COLO829 (cell line): ENCODE results near the gene HEMK1.

Source experiments
- DNase-seq: peaks from one replicate; pipeline ENCODE4 v3.0.0; 2012; ENCODE audit warnings: low spot score

Gene HEMK1

DNA sequence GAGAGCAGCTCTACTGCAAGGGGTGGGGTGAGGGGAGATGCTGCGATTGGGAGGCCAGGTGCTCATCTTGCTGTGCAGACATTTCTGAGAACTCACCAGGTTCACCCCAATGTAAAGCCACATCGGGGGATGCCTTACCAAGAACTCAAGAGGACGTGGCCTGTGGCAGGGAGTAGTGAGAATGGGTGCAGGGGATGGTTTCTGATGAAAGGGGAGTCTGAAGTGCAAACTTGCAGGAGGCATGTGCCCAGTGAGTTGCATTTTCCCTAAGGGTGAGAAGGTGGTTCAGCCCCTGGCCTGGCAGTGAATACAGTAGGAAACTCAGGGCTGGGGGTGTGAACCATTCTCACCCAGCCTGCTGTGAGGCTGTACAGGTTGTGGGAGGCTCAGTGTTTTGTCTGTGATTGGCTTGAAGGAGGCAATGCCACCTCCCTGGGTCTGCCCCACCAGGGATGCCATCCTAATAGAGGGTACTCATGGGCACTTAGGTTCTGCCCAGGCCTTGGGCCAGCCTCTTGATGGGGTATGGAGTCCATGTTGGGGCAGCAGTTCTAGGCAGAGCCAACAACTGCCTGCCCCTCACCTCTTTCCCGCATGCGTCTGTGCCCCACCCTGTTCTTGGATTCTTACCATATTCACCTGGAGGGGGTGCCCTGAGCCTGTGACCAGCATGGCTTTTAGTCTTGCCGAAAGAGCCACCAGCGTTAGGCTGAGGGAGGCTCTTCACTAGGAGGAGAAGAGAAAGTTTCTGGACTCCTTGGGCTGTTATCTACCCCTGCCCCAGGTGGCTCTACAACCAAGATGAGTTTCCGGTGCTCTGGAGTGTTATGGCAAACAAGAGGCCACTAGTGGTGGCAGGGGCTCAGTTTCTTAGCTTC is 4.5 kb downstream of the HEMK1 start:
- no peak for DNase-seq

DNA sequence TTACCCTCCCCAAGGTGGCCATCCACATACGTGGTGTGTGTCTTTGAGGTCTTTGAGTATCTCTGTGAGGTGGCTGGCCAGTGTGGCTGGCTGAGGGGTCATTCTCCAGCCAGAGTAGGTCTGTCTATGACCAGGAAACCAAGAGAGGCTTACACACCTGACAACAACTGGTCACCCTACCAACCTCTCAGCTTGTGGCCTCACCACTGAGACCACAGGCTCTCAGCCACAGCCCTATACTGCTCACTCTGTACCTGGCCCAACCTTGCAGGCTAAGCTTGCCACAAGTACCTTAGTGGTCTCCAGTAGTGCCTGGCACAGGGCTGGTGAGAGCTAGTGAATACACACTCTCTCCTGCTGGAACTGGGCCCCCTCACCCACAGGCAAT is 5.1 kb downstream of the HEMK1 start:
- no peak for DNase-seq

DNA sequence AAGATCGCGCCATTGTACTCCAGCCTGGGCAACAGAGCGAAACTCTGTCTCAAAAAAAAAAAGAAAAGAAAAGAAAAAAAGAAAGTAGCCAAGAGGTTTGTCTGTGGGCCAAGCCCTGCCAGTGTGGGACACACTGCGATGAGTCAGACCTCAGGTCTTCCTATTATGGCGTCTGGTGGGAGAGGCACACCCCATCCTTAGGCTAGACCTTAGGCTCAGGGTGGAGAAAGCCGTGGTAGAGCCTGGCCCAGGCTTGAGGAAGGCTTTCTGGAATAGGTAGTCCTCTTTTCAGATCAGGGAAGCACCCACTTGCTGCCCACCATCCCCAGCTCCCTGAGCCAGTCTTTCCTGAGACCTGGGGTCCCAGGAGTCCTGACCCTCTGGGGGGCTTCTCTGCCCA is 6.0 kb downstream of the HEMK1 start:
- no peak for DNase-seq

DNA sequence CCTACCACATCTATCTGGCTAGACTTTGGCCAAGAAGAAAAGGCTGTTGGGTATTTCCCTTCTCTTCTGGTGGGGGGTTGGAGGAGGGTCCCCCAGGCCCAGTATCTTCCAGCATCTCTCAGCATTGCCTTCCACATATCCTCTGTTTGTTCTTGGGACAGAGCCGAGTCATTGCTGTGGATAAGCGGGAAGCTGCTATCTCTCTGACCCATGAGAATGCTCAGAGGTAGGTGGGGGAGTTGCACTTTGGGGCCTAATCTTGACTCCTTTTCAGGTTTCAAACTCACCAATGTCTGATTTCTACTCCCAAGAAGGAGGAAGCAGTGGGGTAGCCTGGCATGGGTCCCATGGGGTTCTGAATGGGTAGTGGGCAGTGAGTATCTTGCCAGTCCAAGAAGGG is 8.0 kb downstream of the HEMK1 start:
- no peak for DNase-seq

DNA sequence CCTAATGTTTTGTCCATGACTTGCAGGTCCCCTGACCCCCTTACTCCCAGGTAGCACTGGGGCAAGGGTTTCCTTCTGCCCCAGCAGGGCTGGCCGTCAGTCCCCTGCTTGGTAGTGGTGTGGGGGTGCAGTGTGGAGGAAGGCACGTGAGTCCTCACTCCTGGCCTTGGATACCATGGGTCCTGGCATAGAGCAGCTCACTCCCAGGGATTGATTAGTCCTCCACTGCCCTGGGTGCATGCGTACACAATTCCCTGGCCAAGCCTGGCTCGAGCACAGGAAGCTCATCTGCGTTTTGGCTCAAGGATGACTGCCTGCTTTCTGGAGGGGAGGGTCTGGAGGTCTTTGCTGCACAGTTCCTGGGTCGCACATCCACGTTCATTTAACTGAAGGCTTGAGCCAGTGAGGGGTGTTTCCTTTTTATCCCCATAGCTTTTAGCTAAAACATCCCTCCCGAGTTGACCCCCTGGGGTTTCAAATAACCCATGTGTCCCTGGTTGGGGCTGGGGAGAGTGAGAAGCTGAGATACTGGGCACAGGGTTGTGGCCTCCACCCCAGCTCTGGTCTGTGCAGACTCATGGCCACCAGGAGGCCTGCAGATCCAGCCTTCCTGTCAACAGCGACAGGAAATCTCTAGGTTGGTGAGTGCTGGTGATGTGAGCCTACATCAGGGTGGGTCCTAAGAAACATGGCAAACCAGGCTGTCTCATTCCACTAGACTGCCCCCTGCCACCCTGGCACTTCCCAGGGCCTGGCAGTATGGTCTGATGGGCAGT is 11.5 kb downstream of the HEMK1 start:
- no peak for DNase-seq

DNA sequence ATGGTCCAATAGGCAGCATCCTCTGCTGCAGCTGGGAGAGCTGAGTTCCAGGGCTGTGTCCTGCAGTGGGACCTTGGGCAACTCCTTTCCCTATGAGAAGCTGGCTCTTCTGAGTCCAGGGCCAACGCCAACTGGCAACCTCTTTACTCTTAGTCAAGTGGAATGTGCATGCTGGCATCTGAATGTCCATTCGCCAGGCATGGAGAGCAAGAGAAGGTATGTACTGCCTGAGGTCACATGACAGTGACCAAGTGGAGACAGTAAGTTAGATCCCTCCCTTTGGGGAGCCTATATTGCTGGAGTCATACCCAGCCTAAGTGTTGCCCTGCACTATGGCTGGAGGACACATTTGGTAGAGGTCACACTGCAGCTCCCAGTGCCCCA is 12.1 kb downstream of the HEMK1 start:
- DNase-seq = no peak

DNA sequence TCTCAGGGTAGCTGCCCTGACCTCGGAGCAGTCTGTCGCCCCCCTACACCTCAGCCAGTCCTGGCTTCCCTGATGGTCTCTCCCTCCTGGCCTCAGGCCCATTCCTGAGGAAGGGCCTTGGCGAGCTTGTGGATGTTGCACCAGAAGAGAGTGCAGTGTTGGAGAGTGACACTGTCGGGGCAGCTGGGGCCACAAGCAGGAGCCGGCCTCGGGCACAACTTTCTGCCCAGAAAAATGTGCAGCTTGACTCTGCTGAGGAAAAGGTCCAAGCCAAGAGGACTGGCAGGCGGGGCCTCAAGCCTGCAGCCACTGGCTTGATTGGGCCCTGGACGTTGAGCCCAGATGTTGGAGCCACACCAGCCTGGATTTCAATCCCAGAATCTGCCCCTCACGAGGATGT is 12.8 kb downstream of the HEMK1 start:
- no peak for DNase-seq

DNA sequence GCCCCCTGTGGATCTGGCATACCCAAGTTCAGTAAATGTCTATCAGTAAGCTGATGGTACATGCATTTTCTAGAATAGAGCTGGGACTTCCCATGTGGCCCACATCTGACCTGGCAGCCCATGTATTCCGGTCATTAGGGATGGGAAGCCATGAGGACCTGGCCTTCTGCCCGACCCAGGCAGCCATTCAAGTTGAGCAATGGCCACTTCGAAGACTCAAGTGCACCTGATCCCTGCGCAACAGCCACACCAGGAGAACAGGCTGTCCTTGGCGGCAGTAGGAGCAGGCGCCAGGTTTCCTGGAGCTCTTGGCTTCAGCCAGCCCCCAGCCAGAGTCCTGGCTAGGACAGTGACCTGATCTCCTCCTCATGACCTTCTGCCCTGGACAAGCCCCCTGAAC is 14.6 kb downstream of the HEMK1 start:
- DNase-seq = no peak

DNA sequence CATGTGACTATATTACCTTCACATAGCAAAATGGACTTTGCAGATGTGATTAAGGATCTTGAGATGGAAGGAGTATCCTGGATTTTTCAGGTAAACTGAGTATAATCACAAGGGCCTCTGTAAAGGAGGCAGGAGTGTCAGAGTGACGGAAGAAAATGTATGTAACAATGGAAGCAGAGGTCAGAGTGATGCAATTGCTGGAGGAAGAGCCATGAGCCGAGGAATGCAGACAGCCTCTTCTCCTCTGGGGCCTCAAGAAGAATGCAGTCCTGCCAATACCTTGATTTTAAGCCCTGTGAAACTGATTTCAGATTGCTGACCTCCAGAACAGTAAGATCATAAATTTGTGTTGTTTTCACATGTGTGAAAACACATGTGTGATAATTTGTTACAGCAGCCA is 15.1 kb downstream of the HEMK1 start:
- no peak for DNase-seq

DNA sequence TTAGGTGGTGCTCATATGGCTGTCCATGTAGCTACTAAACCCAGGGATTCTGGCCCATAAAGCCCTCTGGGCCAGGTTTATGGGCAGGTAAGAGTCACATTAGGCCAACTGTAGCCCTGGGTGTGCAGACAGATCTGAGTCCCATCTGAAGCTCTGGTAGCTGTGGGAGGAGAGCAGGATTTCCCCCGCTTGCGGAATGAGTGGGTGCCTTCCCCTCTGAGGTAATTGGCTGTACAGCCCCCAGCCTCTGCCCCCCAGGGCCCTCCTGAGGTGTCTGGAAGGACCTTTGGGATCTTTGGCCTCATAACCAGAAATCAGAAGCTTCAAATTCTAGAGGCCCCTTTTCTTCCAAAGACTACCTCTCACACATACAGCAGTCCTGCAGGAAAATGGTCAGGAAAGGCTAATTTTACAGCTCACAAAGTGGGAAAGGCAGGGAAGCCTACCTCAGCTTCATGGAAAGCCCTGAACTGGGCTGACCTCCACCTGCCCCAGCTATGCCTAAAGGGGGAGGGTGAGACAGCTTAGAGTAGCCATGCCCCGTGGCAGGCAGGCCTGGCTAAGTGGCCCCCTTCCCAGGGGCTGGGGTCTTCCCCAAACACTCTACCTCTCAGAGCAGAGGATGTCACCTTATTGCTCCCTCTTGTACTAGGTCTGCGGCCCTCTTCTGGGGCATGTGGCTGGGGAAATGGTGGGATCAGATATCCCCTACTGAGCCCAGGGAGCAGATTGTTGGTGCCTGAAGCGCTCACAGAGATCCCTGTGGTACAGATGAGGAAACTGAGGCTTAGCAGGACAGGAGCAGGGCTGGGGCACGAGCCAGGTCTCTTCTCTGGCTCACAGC is 16.8 kb downstream of the HEMK1 start:
- DNase-seq = no peak

DNA sequence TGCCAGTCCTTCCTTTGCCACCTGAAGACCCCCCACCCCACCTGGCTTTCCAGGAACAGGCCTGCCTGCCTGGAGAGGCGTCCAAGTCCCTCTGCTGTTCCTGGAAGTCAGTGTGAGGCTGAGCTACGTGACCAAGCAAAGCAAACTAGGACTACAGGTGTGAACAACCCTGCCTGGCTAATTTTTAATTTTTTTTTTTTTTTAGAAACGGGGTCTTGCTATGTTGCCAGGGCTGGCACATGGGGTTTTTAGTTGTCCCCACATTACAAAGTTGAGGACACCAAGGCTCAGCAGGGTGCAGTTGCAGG is 17.4 kb downstream of the HEMK1 start:
- DNase-seq = no peak

DNA sequence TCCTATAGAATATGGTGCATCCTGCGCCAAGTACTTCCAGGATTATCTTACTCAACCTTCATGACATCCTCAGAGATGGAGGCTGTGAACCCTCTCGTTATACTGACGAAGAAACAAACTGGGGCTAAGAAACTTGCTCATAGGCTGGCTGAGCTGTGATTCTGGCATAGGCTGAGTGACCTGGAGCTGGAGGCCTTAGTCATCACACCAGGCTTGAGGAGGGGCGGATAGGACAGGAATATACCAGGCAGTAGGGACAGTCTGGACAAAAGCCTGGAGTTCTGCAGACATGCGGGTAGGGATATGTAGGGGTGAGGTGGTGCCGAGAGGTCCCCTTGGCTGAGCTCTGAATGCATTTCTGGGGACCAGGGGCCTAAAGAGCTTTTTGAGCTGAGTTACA is 18.1 kb downstream of the HEMK1 start:
- DNase-seq = no peak

DNA sequence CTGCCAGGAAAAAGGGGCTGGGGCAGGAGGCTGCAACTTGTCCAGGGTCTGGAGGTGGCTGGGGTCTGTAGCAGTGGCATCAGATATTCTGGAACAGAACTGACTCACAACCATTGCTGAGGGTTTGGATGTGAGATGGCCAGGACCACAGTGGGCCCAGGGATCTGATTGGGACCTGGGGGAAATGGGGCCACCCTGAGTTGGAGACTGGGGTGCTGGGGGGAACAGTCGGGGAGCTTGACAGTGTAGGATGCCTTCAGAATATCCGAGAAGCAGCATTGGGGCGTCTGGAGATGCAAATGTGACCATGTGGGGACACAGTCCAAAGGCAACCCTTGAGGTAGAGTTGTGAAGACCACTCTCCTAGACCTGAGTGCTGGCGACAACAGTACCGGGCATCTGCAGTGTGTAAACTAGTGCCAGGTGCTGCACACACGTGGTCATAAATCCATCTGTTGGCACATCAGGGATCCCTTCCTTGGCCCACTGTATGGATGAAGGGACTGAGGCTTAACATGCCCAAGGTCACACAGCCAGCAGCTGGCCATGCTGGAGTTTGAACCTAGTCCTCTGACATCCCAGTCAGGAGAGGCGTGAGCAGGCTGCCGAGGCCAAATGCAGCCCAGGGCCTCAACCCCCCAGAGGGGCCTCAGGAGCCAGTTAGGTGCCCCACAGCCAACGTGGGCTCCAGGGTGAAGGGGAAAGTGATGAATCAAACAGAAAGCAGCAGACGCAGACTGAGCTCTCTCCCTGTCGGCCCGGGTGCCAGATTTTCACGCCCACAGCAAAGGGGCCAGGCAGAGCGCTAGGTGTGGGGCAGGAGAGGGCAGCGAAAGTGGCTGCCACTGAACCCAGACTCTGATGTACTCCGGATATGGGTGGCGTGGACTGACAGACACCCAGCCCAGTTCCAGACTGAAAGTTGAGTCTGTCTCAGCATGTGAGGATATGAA is 18.8 kb downstream of the HEMK1 start:
- no peak for DNase-seq

DNA sequence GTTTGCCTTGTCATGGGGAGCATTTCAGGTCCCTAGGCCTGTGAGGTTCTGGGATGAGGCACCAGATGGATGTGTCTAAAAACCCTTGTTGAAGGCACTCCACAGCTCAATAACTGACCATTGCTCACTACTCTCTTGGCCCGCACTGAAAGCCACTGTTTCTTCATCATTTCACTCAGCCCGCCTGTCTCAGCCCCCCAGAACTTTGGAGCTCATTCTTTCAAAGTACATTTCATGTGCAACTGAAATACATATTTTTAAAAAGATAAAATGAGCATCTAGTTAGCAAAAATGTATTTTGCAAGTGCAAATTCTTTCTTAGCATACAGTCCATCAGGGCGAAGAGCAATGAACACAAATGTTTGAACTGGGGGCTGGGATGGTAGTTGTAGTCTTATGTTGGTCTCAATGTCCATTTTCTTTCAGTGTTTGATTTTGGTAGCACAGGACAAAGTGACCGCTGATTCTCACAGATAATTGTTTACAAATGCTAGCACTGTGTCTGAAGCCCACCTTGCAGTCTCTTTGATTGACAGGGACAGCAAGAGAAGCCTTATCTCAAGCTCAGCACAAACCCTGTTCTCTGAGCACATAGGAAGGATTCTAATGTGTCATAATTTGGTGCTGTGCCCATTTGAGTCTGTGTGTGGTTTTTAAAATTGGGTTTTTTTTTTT is 19.6 kb downstream of the HEMK1 start:
- no peak for DNase-seq

DNA sequence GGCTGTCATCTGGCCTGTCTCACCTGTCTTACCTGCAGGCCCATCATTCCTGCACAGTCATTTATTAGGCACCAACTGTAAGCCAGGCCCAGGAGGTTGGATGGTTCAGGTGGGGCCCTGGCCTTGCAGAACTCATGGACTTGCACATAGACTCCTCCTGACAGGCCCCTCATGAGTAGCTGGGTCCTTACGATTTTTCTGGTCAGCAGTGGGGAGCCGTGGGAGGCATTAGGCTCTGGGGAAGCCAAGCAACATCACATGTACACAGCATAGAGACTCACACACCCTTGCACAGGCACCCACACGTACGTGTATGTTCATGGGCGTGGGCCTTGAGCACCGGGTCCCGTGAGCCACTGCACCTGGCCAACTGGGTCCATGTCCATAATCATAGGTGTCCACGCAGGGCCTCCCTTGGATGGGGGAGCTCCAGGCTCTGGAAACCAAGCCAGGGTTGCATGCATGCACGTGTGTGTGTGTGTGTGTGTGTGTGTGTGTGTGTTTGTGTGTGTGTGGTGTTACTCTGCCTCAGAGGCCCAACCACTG is 21.9 kb downstream of the HEMK1 start:
- no peak for DNase-seq

DNA sequence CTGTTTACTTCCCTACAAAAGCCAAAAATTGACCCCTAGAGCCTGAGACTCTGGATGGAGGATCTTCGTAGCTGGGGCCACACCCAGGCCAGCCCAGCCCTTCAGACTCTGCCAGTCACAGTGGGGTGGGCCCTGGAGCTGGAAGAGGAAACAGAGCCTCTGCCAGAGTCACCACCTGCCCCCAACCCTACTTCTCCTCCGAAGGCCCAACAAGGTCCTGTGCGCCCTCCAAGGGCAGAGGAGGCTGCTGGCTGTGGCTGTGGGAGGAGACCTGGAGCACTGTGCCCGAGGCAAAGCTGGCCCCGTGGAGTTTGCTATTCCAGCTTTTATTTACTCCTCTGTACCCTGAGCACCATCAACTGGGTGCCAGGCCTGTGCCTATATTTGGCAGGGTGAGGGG is 23.2 kb downstream of the HEMK1 start:
- no peak for DNase-seq

DNA sequence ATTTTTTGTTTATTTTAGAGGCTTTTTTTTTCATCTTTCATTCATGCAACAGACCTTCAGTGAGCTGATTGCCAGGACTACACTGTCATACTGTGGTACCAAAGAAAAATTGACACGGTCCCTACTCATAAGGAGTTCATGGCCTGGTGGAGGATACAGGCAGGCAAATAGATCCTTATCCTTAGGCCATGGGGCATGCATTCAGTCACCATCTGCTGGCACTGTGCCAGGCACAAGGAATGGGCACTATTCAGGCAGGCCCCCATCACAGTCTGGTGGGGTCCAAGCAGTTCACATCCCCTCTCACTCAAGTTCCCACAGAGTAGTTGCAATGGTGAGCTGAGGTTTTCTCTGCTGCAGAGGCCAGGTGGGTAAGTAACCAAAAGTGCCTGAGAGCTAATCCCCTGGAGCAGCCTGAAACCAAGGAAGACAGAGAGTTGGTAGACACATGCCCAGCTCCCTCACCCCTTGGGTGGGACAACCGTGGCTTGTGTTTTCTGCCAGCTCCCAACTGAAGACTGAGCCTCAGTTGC is 25.0 kb downstream of the HEMK1 start:
- DNase-seq = no peak

DNA sequence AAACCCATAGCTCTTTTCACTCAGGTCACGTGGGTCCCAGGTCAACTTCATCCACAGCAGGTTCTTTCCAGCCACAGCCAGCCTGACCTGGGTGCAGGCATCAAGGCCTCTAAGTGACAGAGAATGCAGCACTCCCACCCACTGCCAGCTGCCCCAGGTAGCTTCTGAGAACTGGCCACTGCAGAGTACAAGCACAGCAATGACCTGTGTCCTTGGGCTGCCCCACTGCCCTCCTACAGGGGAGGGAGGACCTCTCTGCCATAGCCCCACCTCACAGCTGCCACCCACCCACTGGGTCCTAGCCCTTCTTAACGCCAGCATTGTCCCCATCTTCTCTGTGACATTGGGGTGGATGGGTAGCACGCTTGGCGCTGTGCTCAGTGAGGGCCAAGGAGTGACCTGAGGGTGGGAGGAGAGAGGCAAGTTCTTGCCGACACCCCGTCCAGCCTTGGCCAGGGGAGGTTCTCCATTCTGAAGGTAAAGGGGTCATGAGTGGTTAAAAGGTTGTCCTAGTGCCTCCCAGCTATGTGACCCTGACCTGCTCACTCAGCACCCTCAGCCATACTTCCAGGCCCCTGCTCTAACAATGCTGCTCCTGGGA is 29.9 kb downstream of the HEMK1 start:
- DNase-seq = no peak

DNA sequence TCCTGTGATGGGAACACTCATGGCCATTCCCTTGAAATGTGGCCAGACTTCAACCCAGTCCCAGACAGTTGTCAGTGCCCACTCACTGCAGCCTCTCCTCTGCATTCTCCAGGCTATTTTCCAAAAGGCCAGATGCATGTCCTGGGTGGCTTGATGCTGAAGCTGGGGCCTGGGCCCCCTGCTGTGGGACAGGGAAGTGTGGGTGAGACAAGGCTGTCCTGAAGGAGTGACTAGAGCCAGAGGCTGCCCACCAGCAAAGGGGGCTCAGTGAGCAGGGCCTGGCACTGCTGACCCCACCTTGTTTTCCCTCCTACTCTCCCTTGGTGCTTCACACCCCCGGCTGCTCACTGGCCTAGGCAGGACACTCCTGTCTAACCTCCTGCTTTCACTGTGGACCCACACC is 30.4 kb downstream of the HEMK1 start:
- no peak for DNase-seq

DNA sequence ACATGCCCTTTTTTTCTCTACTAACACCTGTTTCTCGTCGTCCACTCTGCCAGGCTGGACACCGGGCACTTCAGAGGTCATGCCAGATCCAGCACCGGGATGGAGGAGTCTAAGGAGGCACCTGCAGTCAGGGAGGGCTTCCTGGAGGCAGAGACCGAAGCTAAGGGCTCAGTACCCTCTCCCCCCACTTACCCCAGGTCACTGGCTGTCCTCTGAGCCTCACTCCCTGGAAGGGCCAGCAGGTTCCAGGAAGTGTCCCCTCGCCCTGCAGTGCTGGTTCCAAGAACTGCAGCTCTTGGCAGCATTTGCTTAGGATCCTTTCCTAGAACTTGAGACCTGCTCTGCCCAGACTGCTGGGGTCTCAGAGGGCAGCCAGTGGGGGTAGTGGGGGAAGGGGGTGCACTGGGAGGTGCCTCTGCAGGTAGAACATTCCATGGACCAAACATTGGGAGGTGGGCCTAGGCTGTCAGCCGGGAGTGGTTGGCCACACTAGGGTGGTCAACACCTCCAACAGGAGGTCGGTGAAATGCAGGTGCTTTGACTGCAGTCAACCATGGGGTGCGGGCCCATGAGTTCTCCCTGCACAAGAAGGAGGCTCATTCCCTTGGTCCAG is 30.9 kb downstream of the HEMK1 start:
- no peak for DNase-seq
